GM10847 (cell line): ENCODE results near the gene MBD3.
A peak's percentile ranks its signal among the peaks of the same experiment; 100 is the strongest.

ENCODE experiments used
- POLR2A ChIP-seq: IDR thresholded peaks from 2 replicates; pipeline ENCODE4 v1.6.1; 2011; ENCODE audit not compliant: insufficient read length; ENCODE audit errors: extremely low read depth

The MBD3 gene

GRCh38 chr19:1622007-1622406 is 29.3 kb upstream of the MBD3 start:
- no peak for TF ChIP-seq POLR2A

GRCh38 chr19:1621574-1621973 is 28.9 kb upstream of the MBD3 start:
- no peak for TF ChIP-seq POLR2A

- TF ChIP-seq POLR2A, result no peak
Observed at GRCh38 chr19:1621021-1621420, 28.4 kb upstream of the MBD3 start.

GRCh38 chr19:1620502-1620901 is 27.8 kb upstream of the MBD3 start:
- TF ChIP-seq POLR2A, result no peak

GRCh38 chr19:1619703-1620102 is 27.0 kb upstream of the MBD3 start:
- no peak for TF ChIP-seq POLR2A

- no peak for TF ChIP-seq POLR2A
Observed at GRCh38 chr19:1619094-1619439, 26.4 kb upstream of the MBD3 start.

GRCh38 chr19:1618157-1619093 is 25.8 kb upstream of the MBD3 start:
- no peak for TF ChIP-seq POLR2A

- no peak for TF ChIP-seq POLR2A
Observed at GRCh38 chr19:1616875-1617274, 24.2 kb upstream of the MBD3 start.

GRCh38 chr19:1616396-1616795 is 23.7 kb upstream of the MBD3 start:
- TF ChIP-seq POLR2A, result no peak

- TF ChIP-seq POLR2A, result no peak
Observed at GRCh38 chr19:1615156-1615765, 22.6 kb upstream of the MBD3 start.

GRCh38 chr19:1613808-1614570 is 21.3 kb upstream of the MBD3 start:
- no peak for TF ChIP-seq POLR2A

- no peak for TF ChIP-seq POLR2A
Observed at GRCh38 chr19:1613146-1613545, 20.5 kb upstream of the MBD3 start.

GRCh38 chr19:1612114-1613086 is 19.7 kb upstream of the MBD3 start:
- TF ChIP-seq POLR2A, result peak; percentile 22

- no peak for TF ChIP-seq POLR2A
Observed at GRCh38 chr19:1611353-1611752, 18.7 kb upstream of the MBD3 start.

- TF ChIP-seq POLR2A, result no peak
Observed at GRCh38 chr19:1610579-1610978, 17.9 kb upstream of the MBD3 start.
